ENCODE measurements around the gene GNA14. TPM values are rescaled to one million over a fixed set of nuclear protein-coding genes. Genes with fewer than 3 reads are reported as not detected.

The GNA14 gene
- total RNA-seq, 2 experiments from 2014 or later = not detected

DNA sequence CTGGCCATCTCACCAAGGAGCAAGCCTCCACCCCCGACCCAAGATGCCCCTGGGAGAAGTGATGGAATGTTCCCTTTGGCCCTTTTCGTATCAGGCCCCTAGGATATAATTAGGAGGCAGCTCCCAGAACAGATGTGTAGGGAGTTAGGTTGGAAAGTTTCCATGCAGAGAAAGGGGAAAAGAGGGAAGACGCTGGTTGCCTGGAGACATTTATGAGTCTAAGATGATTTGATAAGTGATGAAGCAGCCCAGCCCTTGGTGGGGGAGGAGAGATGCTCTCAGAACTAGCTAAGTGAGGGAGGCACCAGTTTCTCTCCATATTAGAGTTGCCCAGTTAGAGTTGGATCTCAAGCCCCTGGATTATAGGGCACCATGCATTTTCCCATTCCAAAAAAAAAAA, 137.5 kb downstream of the GNA14 start:
- no peak overlapping the region for H3K4me3 Mint-ChIP-seq
- H3K36me3 Mint-ChIP-seq (ENCODE audit: low read depth) = no peaks in the 10 kb centered on the region
- TF ChIP-seq, protein P1, sequence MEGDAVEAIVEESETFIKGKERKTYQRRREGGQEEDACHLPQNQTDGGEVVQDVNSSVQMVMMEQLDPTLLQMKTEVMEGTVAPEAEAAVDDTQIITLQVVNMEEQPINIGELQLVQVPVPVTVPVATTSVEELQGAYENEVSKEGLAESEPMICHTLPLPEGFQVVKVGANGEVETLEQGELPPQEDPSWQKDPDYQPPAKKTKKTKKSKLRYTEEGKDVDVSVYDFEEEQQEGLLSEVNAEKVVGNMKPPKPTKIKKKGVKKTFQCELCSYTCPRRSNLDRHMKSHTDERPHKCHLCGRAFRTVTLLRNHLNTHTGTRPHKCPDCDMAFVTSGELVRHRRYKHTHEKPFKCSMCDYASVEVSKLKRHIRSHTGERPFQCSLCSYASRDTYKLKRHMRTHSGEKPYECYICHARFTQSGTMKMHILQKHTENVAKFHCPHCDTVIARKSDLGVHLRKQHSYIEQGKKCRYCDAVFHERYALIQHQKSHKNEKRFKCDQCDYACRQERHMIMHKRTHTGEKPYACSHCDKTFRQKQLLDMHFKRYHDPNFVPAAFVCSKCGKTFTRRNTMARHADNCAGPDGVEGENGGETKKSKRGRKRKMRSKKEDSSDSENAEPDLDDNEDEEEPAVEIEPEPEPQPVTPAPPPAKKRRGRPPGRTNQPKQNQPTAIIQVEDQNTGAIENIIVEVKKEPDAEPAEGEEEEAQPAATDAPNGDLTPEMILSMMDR (IDR thresholded peaks at IDR 0.05) = no peak
- no peak overlapping the region for H3K27ac ChIP-seq (ENCODE audit: low read depth in 1 of 2, low read length in 2 of 2)
- no peak overlapping the region for H3K27ac Mint-ChIP-seq
- no peaks in the 10 kb centered on the region for H3K4me1 Mint-ChIP-seq (ENCODE audit: low read depth)
- no peak overlapping the region for H3K4me3 ChIP-seq (ENCODE audit: low read length)
- ATAC-seq (ENCODE audit: poor library complexity) (no peak), DNase-seq (no peak)
- intact Hi-C loops (cut with DNase I, micrococcal nuclease) = no loop called here
- CTCF ChIA-PET = no interaction called here
- no peaks in the 10 kb centered on the region for H3K9me3 ChIP-seq (ENCODE audit: control insufficient read depth in 1 of 2, insufficient read depth in 1 of 2, low read length in 2 of 2)
- POLR2A ChIA-PET = no interaction called here
- no peaks in the 10 kb centered on the region for H3K36me3 ChIP-seq (ENCODE audit: insufficient read depth, low read length)
- no peaks in the 10 kb centered on the region for H3K4me1 ChIP-seq (ENCODE audit: insufficient read depth, low read length)
- H3K9me3 Mint-ChIP-seq = no peaks in the 10 kb centered on the region
- H3K27me3 ChIP-seq (ENCODE audit: control insufficient read depth in 1 of 2, insufficient read depth in 2 of 2, low read length in 2 of 2) = no peaks in the 10 kb centered on the region
- H3K27me3 Mint-ChIP-seq = no peaks in the 10 kb centered on the region

DNA sequence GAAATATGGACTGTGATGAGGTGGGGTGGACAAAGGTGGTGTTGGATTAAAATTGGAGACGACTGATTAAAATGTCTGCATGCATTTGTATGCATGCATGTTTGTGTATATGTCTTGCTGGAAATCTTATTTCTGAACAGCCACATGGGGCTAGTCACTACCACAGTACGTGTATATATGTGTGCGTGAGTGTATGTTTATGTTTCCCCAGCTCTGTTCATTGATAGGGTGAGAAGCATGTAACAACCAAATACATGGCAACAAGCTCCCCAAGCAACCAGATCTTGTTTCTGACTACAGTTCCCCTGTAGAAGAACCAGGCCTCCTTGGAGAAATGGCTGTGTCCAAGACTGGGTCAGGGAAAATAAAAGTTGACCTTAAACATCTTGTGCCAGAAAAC, 139.7 kb downstream of the GNA14 start:
- intact Hi-C loops (cut with DNase I, micrococcal nuclease) = no loop called here
- no peak for DNase-seq
- Histone ChIP-seq H3K27me3 (ENCODE audit: control insufficient read depth in 1 of 2, insufficient read depth in 2 of 2, low read length in 2 of 2) (no peaks in the 10 kb centered on the region), H3K4me1 (ENCODE audit: insufficient read depth, low read length) (no peaks in the 10 kb centered on the region), H3K27ac (ENCODE audit: low read depth in 1 of 2, low read length in 2 of 2) (no peak overlapping the region), H3K4me3 (ENCODE audit: low read length) (no peak overlapping the region), H3K9me3 (ENCODE audit: control insufficient read depth in 1 of 2, insufficient read depth in 1 of 2, low read length in 2 of 2) (no peaks in the 10 kb centered on the region), H3K36me3 (ENCODE audit: insufficient read depth, low read length) (no peaks in the 10 kb centered on the region)
- ATAC-seq (ENCODE audit: poor library complexity) = no peak
- Mint-ChIP-seq H3K27ac (no peak overlapping the region), H3K4me1 (ENCODE audit: low read depth) (no peaks in the 10 kb centered on the region), H3K36me3 (ENCODE audit: low read depth) (no peaks in the 10 kb centered on the region), H3K4me3 (no peak overlapping the region), H3K9me3 (no peaks in the 10 kb centered on the region), H3K27me3 (no peaks in the 10 kb centered on the region)
- CTCF ChIA-PET = no interaction called here
- TF ChIP-seq, protein P1 (IDR thresholded peaks at IDR 0.05) = no peak
- POLR2A ChIA-PET = no interaction called here

DNA sequence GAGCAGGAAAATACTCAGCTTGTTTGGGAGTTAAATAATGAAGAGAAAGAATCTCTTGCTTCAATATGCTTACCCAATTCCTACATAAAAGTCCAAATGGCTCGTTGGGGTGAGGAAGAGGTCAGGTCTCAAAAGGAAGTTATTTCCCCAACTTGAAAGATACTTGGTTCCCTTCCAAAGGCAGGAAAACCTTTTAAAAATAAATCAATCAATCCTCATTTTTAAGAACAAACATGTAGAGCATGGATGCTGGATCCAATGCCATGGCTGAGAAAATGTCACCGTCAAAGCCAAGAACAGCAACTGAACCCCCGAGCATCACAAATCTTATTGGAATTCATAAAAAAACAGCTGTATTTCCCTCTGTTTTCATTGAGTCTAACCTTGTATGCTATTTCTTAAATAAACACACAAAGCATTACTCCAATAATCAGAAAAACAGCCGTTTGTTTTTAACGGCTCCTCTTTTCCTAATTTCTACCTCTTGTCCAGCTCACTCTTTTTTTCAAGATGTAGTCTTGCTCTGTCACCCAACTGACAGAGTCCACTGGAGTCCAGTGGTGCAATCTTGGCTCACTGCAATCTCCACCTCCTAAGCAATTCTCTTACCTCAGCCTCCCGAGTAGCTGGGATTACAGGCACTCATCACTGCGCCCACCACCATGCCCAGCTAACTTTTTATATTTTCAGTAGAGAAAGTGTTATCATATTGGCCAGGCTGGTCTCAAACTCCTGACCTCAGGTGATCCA, 140.7 kb downstream of the GNA14 start:
- no peaks in the 10 kb centered on the region for H3K36me3 ChIP-seq (ENCODE audit: insufficient read depth, low read length)
- Mint-ChIP-seq H3K4me3 (no peak overlapping the region), H3K27me3 (no peaks in the 10 kb centered on the region), H3K36me3 (ENCODE audit: low read depth) (no peaks in the 10 kb centered on the region), H3K9me3 (no peaks in the 10 kb centered on the region), H3K27ac (no peak overlapping the region), H3K4me1 (ENCODE audit: low read depth) (no peaks in the 10 kb centered on the region)
- POLR2A ChIA-PET = no interaction called here
- no peaks in the 10 kb centered on the region for H3K27me3 ChIP-seq (ENCODE audit: control insufficient read depth in 1 of 2, insufficient read depth in 2 of 2, low read length in 2 of 2)
- intact Hi-C loops (cut with DNase I, micrococcal nuclease) = no loop called here
- DNase-seq (no peak), ATAC-seq (ENCODE audit: poor library complexity) (no peak)
- CTCF ChIA-PET = no interaction called here
- H3K27ac ChIP-seq (ENCODE audit: low read depth in 1 of 2, low read length in 2 of 2) = no peak overlapping the region
- TF ChIP-seq, protein P1 (IDR thresholded peaks at IDR 0.05) = no peak
- H3K4me3 ChIP-seq (ENCODE audit: low read length) = no peak overlapping the region
- no peaks in the 10 kb centered on the region for H3K4me1 ChIP-seq (ENCODE audit: insufficient read depth, low read length)
- H3K9me3 ChIP-seq (ENCODE audit: control insufficient read depth in 1 of 2, insufficient read depth in 1 of 2, low read length in 2 of 2) = no peaks in the 10 kb centered on the region

Measured in CD4-positive, alpha-beta T cell (primary cell).